Stimulated activated CD4-positive, alpha-beta T cell treated with anti-CD3 and anti-CD28 coated beads, Interleukin-1b, Interleukin-23, amount 100 ng/mL, for 4 hours (primary cell): ENCODE results near the gene STIP1.

Source experiments
- DNase-seq, 2 donors: peaks; one replicate each; pipeline ENCODE4 v3.0.0-alpha.2; 2020; ENCODE audit warnings: low read depth in 2 of 2

The STIP1 gene

DNA sequence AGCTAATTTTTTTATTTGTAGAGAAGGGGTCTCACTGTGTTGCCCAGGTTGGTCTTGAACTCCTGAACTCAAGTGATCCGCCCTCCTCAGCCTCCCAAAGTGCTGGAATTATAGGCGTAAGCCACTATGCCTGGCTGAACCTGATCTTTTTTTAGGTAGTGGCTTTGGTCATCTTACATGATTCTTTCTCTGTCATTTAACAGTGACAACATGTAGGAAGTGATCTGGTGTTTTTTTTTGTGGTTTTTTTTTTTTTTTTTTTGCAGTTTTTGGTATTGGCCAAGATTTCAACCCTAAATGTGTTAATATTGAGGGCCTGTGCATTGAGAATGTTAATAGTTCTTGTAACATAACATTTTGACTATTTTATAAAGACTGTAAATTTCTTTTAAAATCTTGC lies 12.5 kb downstream of the STIP1 start:
- DNase-seq: no peak

GRCh38 chr11:64201543-64201942 lies 15.6 kb downstream of the STIP1 start:
- DNase-seq: no peak

DNA sequence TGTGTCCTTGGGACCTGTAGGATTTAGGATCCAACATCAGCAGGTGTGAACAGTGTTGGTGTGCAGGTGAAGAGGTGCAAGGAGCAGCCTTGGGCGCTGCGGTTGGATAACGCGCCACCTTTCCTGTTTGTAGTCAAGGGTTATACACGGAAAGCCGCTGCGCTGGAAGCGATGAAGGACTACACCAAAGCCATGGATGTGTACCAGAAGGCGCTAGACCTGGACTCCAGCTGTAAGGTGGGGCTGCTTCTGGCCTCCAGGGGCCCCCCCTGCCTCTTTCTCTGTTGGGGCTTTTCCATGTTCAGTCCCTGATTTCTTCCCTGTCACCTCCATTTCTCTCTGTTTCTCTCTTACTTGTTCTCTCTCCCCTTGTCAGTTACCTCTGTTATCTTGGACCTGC lies 17.0 kb downstream of the STIP1 start:
- no peak for DNase-seq

DNA sequence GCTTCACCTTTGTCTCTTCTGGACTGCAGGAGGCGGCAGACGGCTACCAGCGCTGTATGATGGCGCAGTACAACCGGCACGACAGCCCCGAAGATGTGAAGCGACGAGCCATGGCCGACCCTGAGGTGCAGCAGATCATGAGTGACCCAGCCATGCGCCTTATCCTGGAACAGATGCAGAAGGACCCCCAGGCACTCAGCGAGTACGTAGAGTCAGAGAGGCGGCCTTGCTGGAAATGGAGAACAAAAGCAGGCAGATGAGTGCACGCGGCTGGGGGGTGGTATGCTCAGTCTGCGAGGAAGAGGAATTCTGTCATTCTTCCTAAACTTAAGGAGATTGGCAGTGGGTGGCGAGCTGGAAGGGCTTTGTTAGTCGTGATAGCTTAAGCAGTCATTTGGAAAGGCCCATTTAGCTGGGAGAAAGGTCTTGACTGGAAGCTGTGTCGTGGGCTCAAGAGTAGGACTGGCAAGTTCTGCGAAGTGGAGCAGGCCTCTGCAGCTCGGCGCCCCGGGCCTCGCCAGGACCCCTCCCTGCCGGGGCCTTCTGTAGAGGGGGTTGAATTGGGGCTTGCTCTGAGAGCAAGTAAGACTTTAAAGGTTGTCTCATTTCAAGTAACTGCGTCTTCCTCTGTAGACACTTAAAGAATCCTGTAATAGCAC lies 17.6 kb downstream of the STIP1 start:
- DNase-seq: no peak

DNA sequence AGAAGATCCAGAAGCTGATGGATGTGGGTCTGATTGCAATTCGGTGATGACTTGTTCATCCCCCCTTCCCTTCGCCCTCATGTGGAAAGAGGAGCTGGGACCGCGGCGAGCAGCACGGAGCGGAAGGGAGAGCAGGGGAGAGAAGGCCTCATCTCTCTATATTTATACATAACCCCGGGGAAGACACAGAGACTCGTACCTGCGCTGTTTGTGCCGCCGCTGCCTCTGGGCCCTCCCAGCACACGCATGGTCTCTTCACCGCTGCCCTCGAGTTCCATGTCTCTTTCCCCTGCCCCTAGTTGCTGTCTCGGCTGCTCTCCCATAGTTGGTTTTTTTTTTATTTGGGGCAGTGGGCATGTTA lies 18.1 kb downstream of the STIP1 start:
- no peak for DNase-seq

GRCh38 chr11:64204464-64204989 lies 18.6 kb downstream of the STIP1 start:
- DNase-seq: peak; percentile 60 to 69

DNA sequence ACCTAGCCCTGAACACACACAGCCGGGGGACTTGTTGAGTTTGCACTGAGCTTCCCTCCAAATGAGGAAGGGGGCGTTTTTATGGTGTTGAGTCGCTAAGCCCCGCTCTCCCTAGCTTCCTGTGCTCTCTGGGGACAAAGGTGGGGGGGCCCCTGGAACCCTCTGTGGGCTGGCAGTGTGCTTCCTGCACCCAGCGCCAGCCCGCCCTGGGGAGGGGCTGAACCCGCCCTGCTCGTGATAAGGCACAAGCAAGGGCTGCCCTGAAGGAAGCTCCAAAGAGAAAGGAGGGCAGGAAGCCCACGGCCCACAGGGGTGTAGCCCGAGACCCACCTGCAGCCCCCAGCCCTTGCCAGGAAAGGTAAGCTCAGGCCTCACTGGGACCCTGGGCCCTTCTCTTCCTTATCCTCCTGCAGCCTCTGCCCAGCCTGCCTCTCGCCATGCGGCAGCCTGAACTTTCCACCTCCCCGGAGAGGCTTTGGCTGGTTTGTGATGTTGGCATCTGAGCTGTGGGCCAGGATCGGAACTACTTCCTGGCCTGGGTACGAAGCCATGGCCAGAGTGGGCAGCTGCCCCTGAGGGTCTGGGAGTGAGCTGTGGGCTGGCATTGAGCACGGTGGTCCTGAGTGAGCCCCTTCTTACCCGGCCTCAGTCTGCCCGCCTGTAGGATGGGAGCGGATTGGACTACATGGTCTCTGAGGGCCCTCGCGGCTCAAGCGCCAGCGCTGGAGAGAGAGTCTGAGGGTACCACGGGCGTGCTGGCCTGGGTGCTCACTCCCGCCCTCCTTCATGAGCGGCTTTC lies 20.7 kb downstream of the STIP1 start, which contains the start of gene FERMT3:
FERMT3 (plus strand) TSS at position 265 of the 799 bp plus-strand sequence. CDS start 644 bp downstream, outside the sequence.
- DNase-seq: peak; percentile 63 to 75

DNA sequence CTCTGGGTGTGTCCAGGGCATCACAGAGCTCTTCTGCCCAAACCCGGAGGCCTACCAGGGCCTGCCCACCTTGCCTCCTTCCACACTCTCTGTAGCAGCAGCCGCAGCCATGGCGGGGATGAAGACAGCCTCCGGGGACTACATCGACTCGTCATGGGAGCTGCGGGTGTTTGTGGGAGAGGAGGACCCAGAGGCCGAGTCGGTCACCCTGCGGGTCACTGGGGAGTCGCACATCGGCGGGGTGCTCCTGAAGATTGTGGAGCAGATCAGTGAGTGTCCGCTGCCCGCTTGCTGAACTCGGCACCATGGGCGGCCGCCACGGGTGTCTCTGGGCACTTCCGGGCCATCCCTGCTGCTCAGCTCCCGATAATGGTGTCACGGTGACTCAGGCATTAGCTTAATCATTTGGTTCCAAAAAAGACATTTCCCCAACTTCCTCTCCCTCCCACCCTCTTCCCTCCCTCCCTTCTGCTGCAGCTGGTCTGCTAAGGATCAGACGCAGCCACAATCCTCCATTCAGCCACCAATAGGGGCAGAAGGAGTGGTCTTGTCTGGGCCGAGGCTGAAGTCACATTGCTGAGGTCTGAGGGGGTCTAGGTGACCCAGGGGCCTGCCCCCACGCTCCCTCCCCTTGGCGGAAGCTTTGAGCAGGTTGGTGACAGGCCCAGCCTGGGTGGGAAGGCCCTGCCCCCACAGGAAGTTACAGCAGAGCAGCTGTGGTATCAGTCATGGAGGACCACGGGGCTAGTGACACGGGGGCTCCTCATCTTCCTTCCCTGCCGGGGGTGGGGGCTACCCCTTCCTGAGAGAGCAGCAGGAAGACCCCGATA lies 21.5 kb downstream of the STIP1 start:
- DNase-seq: peak; percentile 70 to 71

- DNase-seq: no peak
Measured at GRCh38 chr11:64208086-64208795, 22.3 kb downstream of the STIP1 start.

- DNase-seq: no peak
Measured at GRCh38 chr11:64208796-64209562, 23.0 kb downstream of the STIP1 start.

DNA sequence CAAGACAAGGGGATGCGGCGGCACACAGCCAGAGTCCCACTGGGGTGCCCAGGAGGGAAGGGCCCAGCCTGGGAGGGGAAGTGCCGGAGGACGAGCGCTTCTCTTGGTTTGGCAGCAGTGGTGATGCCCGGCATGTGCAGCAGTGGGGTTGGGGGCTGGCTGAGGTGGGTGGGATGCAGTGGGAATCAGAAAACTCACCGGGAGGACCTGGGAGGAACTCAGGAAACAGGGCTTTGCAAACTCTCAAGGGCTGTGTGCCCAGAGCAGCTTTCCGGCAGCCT lies 23.5 kb downstream of the STIP1 start:
- DNase-seq: no peak

GRCh38 chr11:64210301-64211020 lies 24.5 kb downstream of the STIP1 start:
- no peak for DNase-seq

- DNase-seq: no peak
Measured at GRCh38 chr11:64211181-64211872, 25.4 kb downstream of the STIP1 start.

DNA sequence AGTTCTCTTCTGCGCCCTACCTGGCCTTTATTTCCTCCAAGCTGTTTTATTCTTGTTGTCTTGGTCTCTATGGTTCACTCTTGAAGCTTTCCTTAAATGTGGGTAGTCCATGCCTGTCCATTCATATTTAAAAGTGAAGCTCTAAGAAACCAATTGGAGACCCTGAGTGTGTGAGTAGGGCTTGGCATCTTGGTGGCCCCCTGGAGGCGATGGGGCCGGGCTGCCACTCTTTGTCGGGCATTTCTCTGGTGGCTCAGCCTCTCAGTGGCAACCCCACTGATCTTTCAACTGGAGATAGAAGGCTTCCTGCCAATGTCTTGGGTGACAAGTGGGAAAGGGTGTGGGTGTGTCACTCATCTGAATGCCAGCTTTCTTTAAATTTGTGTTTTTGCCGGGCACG lies 30.9 kb downstream of the STIP1 start:
- no peak for DNase-seq

DNA sequence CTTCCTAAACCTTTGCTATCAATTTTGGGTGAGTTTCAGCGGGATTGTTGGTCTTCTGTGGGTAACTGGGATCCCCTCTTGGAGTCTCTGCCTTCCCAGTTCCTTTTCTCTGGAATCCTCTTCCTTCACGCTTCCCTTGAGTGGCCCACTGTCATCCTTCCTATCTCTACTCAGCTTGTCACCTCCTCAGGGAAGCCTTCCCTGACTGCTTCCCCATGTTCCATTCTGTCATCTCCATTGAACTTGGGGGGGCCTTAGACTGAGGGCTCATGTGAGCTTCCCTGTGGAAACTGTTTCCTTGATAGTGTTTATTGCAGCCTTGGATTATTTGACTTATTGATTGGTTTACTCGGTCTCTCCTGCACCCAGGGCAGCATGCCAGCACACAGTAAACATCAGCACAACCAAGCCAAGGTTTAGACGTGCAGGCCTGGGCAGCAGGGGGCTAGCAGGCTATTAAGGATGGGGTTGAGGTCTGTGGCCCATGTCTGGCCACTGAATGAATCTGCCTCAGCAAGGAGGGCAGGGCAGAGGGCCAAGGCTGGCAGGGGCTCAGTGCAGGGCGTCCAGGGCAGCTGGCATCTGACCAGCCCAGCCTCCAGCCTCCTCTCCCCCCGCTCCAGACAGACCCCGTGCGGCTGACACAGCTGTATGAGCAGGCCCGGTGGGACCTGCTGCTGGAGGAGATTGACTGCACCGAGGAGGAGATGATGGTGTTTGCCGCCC lies 32.8 kb downstream of the STIP1 start:
- no peak for DNase-seq

- no peak for DNase-seq
Measured at GRCh38 chr11:64219354-64219684, 33.3 kb downstream of the STIP1 start.

- no peak for DNase-seq
Measured at GRCh38 chr11:64219755-64220154, 33.8 kb downstream of the STIP1 start.

DNA sequence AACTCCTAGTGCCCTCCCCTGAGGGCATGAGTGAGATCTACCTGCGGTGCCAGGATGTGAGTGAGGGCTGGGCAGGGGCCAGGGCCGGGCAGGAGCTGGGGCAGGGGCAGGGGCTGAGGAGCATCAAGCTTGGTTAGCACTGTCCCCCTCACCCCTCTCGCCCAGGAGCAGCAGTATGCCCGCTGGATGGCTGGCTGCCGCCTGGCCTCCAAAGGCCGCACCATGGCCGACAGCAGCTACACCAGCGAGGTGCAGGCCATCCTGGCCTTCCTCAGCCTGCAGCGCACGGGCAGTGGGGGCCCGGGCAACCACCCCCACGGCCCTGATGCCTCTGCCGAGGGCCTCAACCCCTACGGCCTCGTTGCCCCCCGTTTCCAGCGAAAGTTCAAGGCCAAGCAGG lies 34.3 kb downstream of the STIP1 start:
- DNase-seq: no peak

DNA sequence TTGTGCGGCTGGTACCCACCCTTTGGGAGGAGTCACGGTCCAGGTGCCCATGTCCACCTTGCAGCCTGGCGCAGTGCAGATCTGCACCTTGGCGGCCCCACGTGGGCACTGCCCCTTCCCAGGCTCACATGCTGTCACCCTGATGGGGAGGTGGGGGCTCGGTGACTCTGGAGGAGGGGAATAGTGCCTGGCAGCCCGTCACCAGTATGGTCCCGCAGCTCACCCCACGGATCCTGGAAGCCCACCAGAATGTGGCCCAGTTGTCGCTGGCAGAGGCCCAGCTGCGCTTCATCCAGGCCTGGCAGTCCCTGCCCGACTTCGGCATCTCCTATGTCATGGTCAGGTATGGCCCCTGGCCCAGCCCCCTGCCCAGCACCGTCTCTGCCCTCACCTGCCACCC lies 34.8 kb downstream of the STIP1 start:
- no peak for DNase-seq
